GM23248 (cell line): ENCODE measurements around the gene USP12. TPM values are rescaled to one million over a fixed set of nuclear protein-coding genes. Genes with fewer than 3 reads are reported as not detected.

Source experiments
- DNase-seq: peaks from one replicate; pipeline ENCODE4 v3.0.0-alpha.2; 2015
- H2AFZ ChIP-seq: fragments of 200-600 bp; sonication (generic); 2 replicates; pipeline ENCODE4 v1.6.1; 2016; ENCODE audit warnings: antibody characterized with exemption
- H3F3A ChIP-seq: fragments of 200-600 bp; sonication (generic); 2 replicates; pipeline ENCODE4 v1.6.1; 2016; ENCODE audit warnings: mild to moderate bottlenecking, antibody characterized with exemption, mixed run types; ENCODE audit not compliant: insufficient read depth
- H3K27ac ChIP-seq: fragments of 200-600 bp; sonication (generic); 2 replicates; pipeline ENCODE4 v1.5.1; 2016; ENCODE audit warnings: mild to moderate bottlenecking
- H3K27me3 ChIP-seq: fragments of 200-600 bp; sonication (generic); replicated peaks from 2 replicates; pipeline ENCODE4 v1.6.1; 2016; ENCODE audit warnings: mild to moderate bottlenecking; ENCODE audit not compliant: insufficient read depth
- H3K36me3 ChIP-seq: fragments of 200-600 bp; sonication (generic); 2 replicates; pipeline ENCODE4 v1.6.1; 2016; ENCODE audit warnings: low read depth, mild to moderate bottlenecking
- H3K4me1 ChIP-seq: fragments of 200-600 bp; sonication (generic); 2 replicates; pipeline ENCODE4 v1.6.1; 2016; ENCODE audit warnings: mild to moderate bottlenecking; ENCODE audit not compliant: insufficient read depth
- H3K4me2 ChIP-seq: fragments of 200-600 bp; sonication (generic); one replicate; pipeline ENCODE4 v1.6.1; 2016; ENCODE audit warnings: mild to moderate bottlenecking; ENCODE audit not compliant: unreplicated experiment
- H3K4me3 ChIP-seq: fragments of 200-600 bp; sonication (generic); 2 replicates; pipeline ENCODE4 v1.5.1; 2016; ENCODE audit warnings: mild to moderate bottlenecking
- H3K79me2 ChIP-seq: fragments of 200-600 bp; sonication (generic); 2 replicates; pipeline ENCODE4 v1.6.1; 2016; ENCODE audit warnings: mild to moderate bottlenecking; ENCODE audit not compliant: insufficient read depth
- H3K9ac ChIP-seq: fragments of 200-600 bp; sonication (generic); 2 replicates; pipeline ENCODE4 v1.6.1; 2016; ENCODE audit warnings: mild to moderate bottlenecking
- H3K9me2 ChIP-seq: fragments of 200-600 bp; sonication (generic); 2 replicates; pipeline ENCODE4 v1.6.1; 2016; ENCODE audit warnings: mixed run types, mild to moderate bottlenecking, moderate library complexity; ENCODE audit not compliant: insufficient read depth
- H3K9me3 ChIP-seq: fragments of 200-600 bp; sonication (generic); one replicate; pipeline ENCODE4 v1.6.1; 2017; ENCODE audit warnings: low read depth
- H4K20me1 ChIP-seq: fragments of 200-600 bp; sonication (generic); 2 replicates; pipeline ENCODE4 v1.6.0; 2016; ENCODE audit not compliant: insufficient read depth
- EZH2 ChIP-seq: fragments of 200-600 bp; sonication (generic); IDR thresholded peaks from 2 replicates; pipeline ENCODE4 v1.6.1; 2018; ENCODE audit warnings: antibody characterized with exemption, mild to moderate bottlenecking; ENCODE audit not compliant: insufficient read depth, poor library complexity, severe bottlenecking
- EZH2phosphoT487 ChIP-seq: fragments of 200-600 bp; sonication (generic); IDR thresholded peaks from 2 replicates; pipeline ENCODE4 v1.6.1; 2018; ENCODE audit warnings: antibody characterized with exemption, moderate library complexity, mild to moderate bottlenecking, low read depth; ENCODE audit not compliant: insufficient read depth
- WGBS, 2 experiments: methylation state at CpG; one replicate each; pipeline ENCODE4 v1.1.6; 2015 to 2017; ENCODE audit warnings: low lambda C conversion rate in 2 of 2, low coverage in 1 of 2; ENCODE audit errors: missing lambda C conversion rate in 2 of 2; 5-methylcytosine and 5-hydroxymethylcytosine counted together
- in situ Hi-C: fragments of 300-500 bp; cut with MboI; formaldehyde crosslinking; loops from 2 replicates; pipeline ENCODE4 v1.15.0; 2020
- polyA plus RNA-seq: library from polyadenylated mRNA; unstranded; fragments of >200 nt; fragmentation: Nextera tagmentation; extraction: Ambion mirVana; gene quantifications from 2 replicates; pipeline ENCODE4 v1.2.1, GENCODE V29; 2016
- total RNA-seq: library from RNA; depleted of rRNA; stranded (reverse); fragments of >200 nt; shearing (Covaris generic); gene quantifications from 2 replicates; pipeline ENCODE4 v1.2.3, GENCODE V29; 2014

The USP12 gene
- total and polyA plus RNA-seq, 2 experiments from 2014 or later, result 16.0 to 18.9 TPM

DNA sequence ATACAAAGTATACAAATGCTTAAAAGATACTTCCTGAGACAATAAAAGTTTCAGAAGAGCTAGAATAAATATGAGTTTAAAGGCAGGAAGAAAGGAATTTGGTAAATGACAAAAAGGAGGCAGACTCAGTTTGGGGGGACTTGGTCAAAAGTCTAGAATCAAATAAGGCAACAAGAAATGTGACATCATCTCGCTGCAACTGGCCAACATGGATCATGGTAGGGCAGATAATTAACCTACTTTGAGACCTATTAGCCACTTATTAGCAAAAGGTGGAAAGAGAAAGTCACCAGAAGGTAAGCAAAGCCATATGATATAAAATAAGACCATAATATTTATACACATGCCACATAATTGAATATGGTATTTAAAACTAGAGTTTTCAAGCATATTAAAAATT lies 5.3 kb downstream of the USP12 start:
- no peaks in the 10 kb centered on the region for H3K36me3 ChIP-seq
- peaks cover 26% of the 10 kb centered on the region for H3K4me1 ChIP-seq
- H3K27me3 ChIP-seq, result no peaks in the 10 kb centered on the region
- DNase-seq, result no peak
- H4K20me1 ChIP-seq, result peaks cover 12% of the 10 kb centered on the region
- peaks cover 96% of the 10 kb centered on the region for H3K79me2 ChIP-seq
- in situ Hi-C loops, result no loop called here
- 94 to 100% methylated on average over 1 of the region's 1 CpG for WGBS, 2 experiments
- H3K9me2 ChIP-seq, result no peaks in the 10 kb centered on the region
- TF ChIP-seq EZH2 (no peak), EZH2phosphoT487 (no peak)
- H2AFZ ChIP-seq, result no peak overlapping the region
- no peaks in the 10 kb centered on the region for H3K9me3 ChIP-seq
- no peak overlapping the region for H3K4me3 ChIP-seq
- H3F3A ChIP-seq, result peaks cover 26% of the 10 kb centered on the region
- no peak overlapping the region for H3K27ac ChIP-seq
- no peak overlapping the region for H3K4me2 ChIP-seq
- no peak overlapping the region for H3K9ac ChIP-seq

- H3K4me3 ChIP-seq, result no peak overlapping the region
- peaks cover 12% of the 10 kb centered on the region for H4K20me1 ChIP-seq
- no peak overlapping the region for H3K27ac ChIP-seq
- H3K4me1 ChIP-seq, result 0 out of 2 replicates have a peak, but pooled peaks cover 2% of the 10 kb centered on the region
- H3K9ac ChIP-seq, result no peak overlapping the region
- H3K79me2 ChIP-seq, result peaks cover 100% of the 10 kb centered on the region
- WGBS, 2 experiments, result 58 to 59% methylated on average over 5 of the region's 5 CpGs
- no peaks in the 10 kb centered on the region for H3K9me2 ChIP-seq
- H3K9me3 ChIP-seq, result no peaks in the 10 kb centered on the region
- peak; percentile 36 for DNase-seq
- no peaks in the 10 kb centered on the region for H3K36me3 ChIP-seq
- H3F3A ChIP-seq, result no peaks in the 10 kb centered on the region
- no peaks in the 10 kb centered on the region for H3K27me3 ChIP-seq
- no peak overlapping the region for H2AFZ ChIP-seq
- no peak overlapping the region for H3K4me2 ChIP-seq
- in situ Hi-C loops, result no loop called here
- TF ChIP-seq EZH2phosphoT487, result no peak
- TF ChIP-seq EZH2, result no peak
Observed at GRCh38 chr13:27161980-27162379, 9.6 kb downstream of the USP12 start.

GRCh38 chr13:27161423-27161822 lies 10.2 kb downstream of the USP12 start:
- in situ Hi-C loops, result no loop called here
- Histone ChIP-seq H3K27me3 (no peaks in the 10 kb centered on the region), H3K9me2 (no peaks in the 10 kb centered on the region), H3K27ac (no peak overlapping the region), H2AFZ (no peak overlapping the region), H4K20me1 (peaks cover 8% of the 10 kb centered on the region), H3K4me3 (no peak overlapping the region), H3K4me2 (no peak overlapping the region), H3K4me1 (no peaks in the 10 kb centered on the region), H3K9me3 (no peaks in the 10 kb centered on the region), H3F3A (no peaks in the 10 kb centered on the region), H3K9ac (no peak overlapping the region), H3K36me3 (no peaks in the 10 kb centered on the region), H3K79me2 (peaks cover 100% of the 10 kb centered on the region)
- 77 to 80% methylated on average over 2 of the region's 2 CpGs for WGBS, 2 experiments
- no peak for DNase-seq
- no peak for TF ChIP-seq EZH2
- no peak for TF ChIP-seq EZH2phosphoT487

DNA sequence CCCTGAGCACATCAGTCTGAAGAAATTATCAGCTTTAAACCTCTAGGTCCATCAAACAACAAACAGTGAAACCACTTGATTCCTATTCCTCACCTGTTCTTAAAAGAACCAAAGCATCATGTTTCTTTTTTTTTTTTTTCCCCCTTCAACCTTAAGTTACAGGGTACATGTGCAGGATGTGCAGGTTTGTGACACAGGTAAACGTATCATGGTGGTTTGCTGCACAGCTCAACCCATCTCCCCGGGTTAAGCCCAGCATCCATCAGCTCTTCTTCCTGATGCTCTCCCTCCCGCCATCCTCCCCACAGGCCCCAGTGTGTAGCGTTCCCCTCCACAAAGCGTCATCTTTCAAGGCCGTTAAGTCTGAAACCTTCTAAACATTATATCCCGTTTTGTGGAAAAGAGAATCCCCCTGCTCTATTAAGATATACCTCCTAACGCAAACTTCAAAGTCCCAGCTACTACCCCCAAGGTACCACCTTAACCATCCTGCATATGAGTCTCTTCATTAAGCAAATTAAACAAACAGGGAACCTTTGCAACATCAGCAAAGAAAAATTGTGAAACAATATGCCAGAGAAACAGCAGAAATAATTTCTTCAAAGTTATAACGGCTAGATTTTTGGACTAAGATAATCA lies 10.8 kb downstream of the USP12 start:
- H2AFZ ChIP-seq, result no peak overlapping the region
- no peaks in the 10 kb centered on the region for H3K27me3 ChIP-seq
- peaks cover 3% of the 10 kb centered on the region for H4K20me1 ChIP-seq
- no peak overlapping the region for H3K4me2 ChIP-seq
- in situ Hi-C loops, result no loop called here
- no peaks in the 10 kb centered on the region for H3K4me1 ChIP-seq
- no peaks in the 10 kb centered on the region for H3K36me3 ChIP-seq
- no peaks in the 10 kb centered on the region for H3K9me2 ChIP-seq
- no peak for DNase-seq
- no peaks in the 10 kb centered on the region for H3F3A ChIP-seq
- TF ChIP-seq EZH2phosphoT487, result no peak
- no peak overlapping the region for H3K27ac ChIP-seq
- H3K4me3 ChIP-seq, result no peak overlapping the region
- no peak overlapping the region for H3K9ac ChIP-seq
- 90 to 94% methylated on average over 9 of the region's 9 CpGs for WGBS, 2 experiments
- peaks cover 100% of the 10 kb centered on the region for H3K79me2 ChIP-seq
- H3K9me3 ChIP-seq, result no peaks in the 10 kb centered on the region
